ENCODE data around the gene IL24.

DNA sequence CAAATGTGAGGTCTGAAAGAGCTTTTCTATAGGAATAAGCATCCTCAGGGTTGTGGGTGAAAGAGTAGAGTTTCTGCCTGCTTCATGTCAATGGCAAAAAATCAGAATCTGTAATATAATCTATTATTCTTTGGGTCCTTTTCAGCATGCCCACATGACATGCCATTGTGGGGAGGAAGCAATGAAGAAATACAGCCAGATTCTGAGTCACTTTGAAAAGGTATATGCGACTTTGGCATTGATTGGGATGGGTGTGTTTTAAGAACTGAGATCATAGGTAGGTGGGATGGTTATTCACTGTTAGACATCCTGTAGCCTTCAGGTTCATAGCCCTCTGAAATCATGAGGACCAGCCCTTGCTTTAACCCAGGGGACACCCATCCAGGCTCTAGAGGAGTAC, 30.0 kb upstream of the IL24 start:
- TF ChIP-seq POLR2A (IDR thresholded peaks at IDR 0.05; ENCODE audit: low read length) (no peak), GATA1 (IDR thresholded peaks at IDR 0.05; ENCODE audit: low read depth, low read length) (no peak)

All from erythroblast (primary cell).